Caco-2 (cell line): ENCODE results near the gene SLC5A11. TPM values are rescaled to one million over a fixed set of nuclear protein-coding genes. Genes with fewer than 3 reads are reported as not detected.

ENCODE experiments used
- BruUV-seq: library from RNA; stranded (reverse); fragments of 400-500 nt; replicated peaks from 2 replicates; lab custom pipeline; 2021; lab: Mats Ljungman, UMichigan
- CTCF ChIA-PET: fragments of 300-600 bp; sonication (Branson Sonifier 250); formaldehyde crosslinking; loops from one replicate; lab custom pipeline; 2022; ENCODE audit warnings: antibody characterized with exemption; lab: Charles Lee
- POLR2A ChIA-PET: fragments of 300-600 bp; sonication (Branson Sonifier 250); formaldehyde crosslinking; loops from one replicate; lab custom pipeline; 2022; ENCODE audit warnings: antibody characterized with exemption; lab: Charles Lee
- DNase-seq, 2 experiments: peaks; one replicate each; pipeline versions ENCODE4 v3.0.0 to v3.0.0-alpha.2; 2020 to 2022
- H3K27me3 ChIP-seq: replicated peaks from 2 replicates; pipeline ENCODE4 v1.6.0; 2011; ENCODE audit warnings: low read length; ENCODE audit not compliant: control insufficient read depth, insufficient read depth
- H3K36me3 ChIP-seq: 2 replicates; pipeline ENCODE4 v1.5.1; 2011; ENCODE audit warnings: low read length; ENCODE audit not compliant: control insufficient read depth, insufficient read depth
- H3K4me1 ChIP-seq: fragments of 250-450 bp; sonication (Bioruptor Pico); 2 replicates; pipeline ENCODE4 v1.5.1; 2020; ENCODE audit warnings: mild to moderate bottlenecking
- H3K4me3 ChIP-seq: 2 replicates; pipeline ENCODE4 v1.5.1; 2011; ENCODE audit warnings: low read depth, mild to moderate bottlenecking, control low read depth, low read length
- H3K9me3 ChIP-seq: fragments of 250-450 bp; sonication (Bioruptor Pico); 2 replicates; pipeline ENCODE4 v1.5.1; 2020; ENCODE audit warnings: mild to moderate bottlenecking, moderate library complexity
- H3K27ac Mint-ChIP-seq: one replicate; pipeline ENCODE4 v1.8.0; 2022; ENCODE audit warnings: mixed read lengths; ENCODE audit not compliant: unreplicated experiment
- H3K27me3 Mint-ChIP-seq: one replicate; pipeline ENCODE4 v1.8.0; 2022; ENCODE audit warnings: mixed read lengths; ENCODE audit not compliant: insufficient read depth, unreplicated experiment
- H3K36me3 Mint-ChIP-seq: one replicate; pipeline ENCODE4 v1.8.0; 2022; ENCODE audit warnings: mild to moderate bottlenecking, mixed read lengths; ENCODE audit not compliant: insufficient read depth, unreplicated experiment
- H3K4me1 Mint-ChIP-seq: one replicate; pipeline ENCODE4 v1.8.0; 2022; ENCODE audit warnings: low read depth, mixed read lengths; ENCODE audit not compliant: unreplicated experiment
- H3K4me3 Mint-ChIP-seq: one replicate; pipeline ENCODE4 v1.8.0; 2022; ENCODE audit warnings: mild to moderate bottlenecking, moderate library complexity, mixed read lengths; ENCODE audit not compliant: unreplicated experiment
- H3K9me3 Mint-ChIP-seq: one replicate; pipeline ENCODE4 v1.8.0; 2022; ENCODE audit warnings: mixed read lengths; ENCODE audit not compliant: unreplicated experiment
- CTCF ChIP-seq, 2 experiments: fragments of 200-600 bp in 1 of 2; IDR thresholded peaks; 1 replicate in 1 of 2; 2 replicates in 1 of 2; pipeline versions ENCODE4 v1.5.1 to v1.8.0; 2011 to 2022; ENCODE audit warnings: antibody characterized with exemption in 1 of 2, control low read depth in 1 of 2, inconsistent platforms in 1 of 2, low read depth in 1 of 2, low read length in 1 of 2, mild to moderate bottlenecking in 1 of 2, moderate library complexity in 1 of 2; ENCODE audit not compliant: insufficient read depth in 1 of 2, severe bottlenecking in 1 of 2, unreplicated experiment in 1 of 2
- intact Hi-C: fragments of 100-400 bp; cut with micrococcal nuclease; formaldehyde crosslinking; loops from one replicate; pipeline ENCODE4 v1.10.0; 2022; ENCODE audit not compliant: unreplicated experiment
- total RNA-seq: library from RNA; stranded (reverse); gene quantifications from 2 replicates; pipeline ENCODE4 v1.2.3, GENCODE V29; 2022

The SLC5A11 gene
- total RNA-seq, 1 experiment from 2014 or later = 0.95 TPM

- Mint-ChIP-seq H3K9me3 (no peaks in the 10 kb centered on the region), H3K27me3 (peaks cover 2% of the 10 kb centered on the region), H3K4me1 (no peaks in the 10 kb centered on the region), H3K27ac (no peak overlapping the region), H3K4me3 (no peak overlapping the region), H3K36me3 (no peaks in the 10 kb centered on the region)
- intact Hi-C loops = no loop called here
- H3K4me1 ChIP-seq = no peaks in the 10 kb centered on the region
- no TSS peak for BruUV-seq
- no peak overlapping the region for H3K4me3 ChIP-seq
- ChIA-PET CTCF (no interaction called here), POLR2A (no interaction called here)
- H3K9me3 ChIP-seq = no peaks in the 10 kb centered on the region
- no peak for TF ChIP-seq CTCF (IDR thresholded peaks at IDR 0.05; ENCODE audit: insufficient read depth in 1 of 2, low read depth in 1 of 2, low read length in 1 of 2, severe bottlenecking in 1 of 2, unreplicated experiment in 1 of 2)
- no peaks in the 10 kb centered on the region for H3K27me3 ChIP-seq
- no peak for DNase-seq
- no peaks in the 10 kb centered on the region for H3K36me3 ChIP-seq
Measured at GRCh38 chr16:24900230-24900629, 54.5 kb downstream of the SLC5A11 start.

DNA sequence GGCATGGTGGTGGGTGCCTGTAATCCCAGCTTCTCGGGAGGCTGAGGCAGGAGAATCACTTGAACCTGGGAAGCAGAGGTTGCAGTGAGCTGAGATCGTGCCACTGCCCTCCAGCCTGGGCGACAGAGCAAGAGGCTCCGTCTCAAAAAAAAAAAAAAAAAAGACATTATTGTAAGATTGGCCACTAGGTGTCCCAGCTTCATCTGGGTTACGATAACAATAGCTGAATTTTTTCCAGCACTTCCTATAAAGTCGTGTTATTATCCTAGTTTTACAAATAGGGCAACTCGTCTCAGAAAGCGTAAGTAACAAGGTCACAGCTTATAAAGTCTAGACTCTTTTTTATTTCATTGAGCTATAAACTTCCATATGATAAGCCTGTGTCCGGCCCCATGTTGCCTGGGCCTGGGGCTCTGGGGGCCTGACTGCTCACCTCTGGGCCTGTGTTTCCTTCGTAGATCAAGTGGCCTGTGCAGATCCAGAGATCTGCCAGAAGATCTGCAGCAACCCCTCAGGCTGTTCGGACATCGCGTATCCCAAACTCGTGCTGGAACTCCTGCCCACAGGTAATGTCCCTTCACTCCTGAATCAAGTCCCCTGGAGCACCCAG is 60.5 kb downstream of the SLC5A11 start:
- intact Hi-C loops = no loop called here
- no TSS peak for BruUV-seq
- Mint-ChIP-seq H3K27ac (no peak overlapping the region), H3K36me3 (no peaks in the 10 kb centered on the region), H3K4me3 (no peak overlapping the region), H3K27me3 (no peaks in the 10 kb centered on the region), H3K9me3 (no peaks in the 10 kb centered on the region), H3K4me1 (no peaks in the 10 kb centered on the region)
- no peak overlapping the region for H3K4me3 ChIP-seq
- no peaks in the 10 kb centered on the region for H3K4me1 ChIP-seq
- no peaks in the 10 kb centered on the region for H3K9me3 ChIP-seq
- DNase-seq = no peak
- POLR2A ChIA-PET = no interaction called here
- H3K27me3 ChIP-seq = no peaks in the 10 kb centered on the region
- CTCF ChIA-PET = interaction anchor here (0.6 to 1.3 kb wide), 9 partner anchors 9 to 326 kb away, joined by 3 to 8 read pairs (median 3); no protein-coding TSS in a partner anchor
- no peaks in the 10 kb centered on the region for H3K36me3 ChIP-seq
- peak; percentile 21 to 31 for TF ChIP-seq CTCF (IDR thresholded peaks at IDR 0.05; ENCODE audit: insufficient read depth in 1 of 2, low read depth in 1 of 2, low read length in 1 of 2, severe bottlenecking in 1 of 2, unreplicated experiment in 1 of 2)

DNA sequence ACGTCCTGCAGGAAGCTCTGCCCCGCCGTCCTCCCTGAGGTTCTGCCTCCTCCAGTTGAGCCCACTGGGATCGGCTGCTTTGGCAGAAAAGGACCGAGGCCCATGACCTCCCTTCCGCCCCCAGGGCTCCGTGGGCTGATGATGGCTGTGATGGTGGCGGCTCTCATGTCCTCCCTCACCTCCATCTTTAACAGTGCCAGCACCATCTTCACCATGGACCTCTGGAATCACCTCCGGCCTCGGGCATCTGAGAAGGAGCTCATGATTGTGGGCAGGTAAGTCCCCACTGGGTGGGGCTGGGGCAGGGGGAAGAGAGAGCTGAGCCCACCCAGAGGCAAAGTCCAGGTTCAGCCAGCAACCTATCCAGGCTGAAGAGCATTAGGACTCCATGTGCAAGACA is 61.1 kb downstream of the SLC5A11 start:
- no peaks in the 10 kb centered on the region for H3K9me3 ChIP-seq
- no peaks in the 10 kb centered on the region for H3K27me3 Mint-ChIP-seq
- no peak overlapping the region for H3K4me3 ChIP-seq
- no peak overlapping the region for H3K27ac Mint-ChIP-seq
- no peaks in the 10 kb centered on the region for H3K4me1 ChIP-seq
- no peaks in the 10 kb centered on the region for H3K4me1 Mint-ChIP-seq
- ChIA-PET POLR2A (no interaction called here), CTCF (interaction anchor here (0.6 to 1.4 kb wide), 5 partner anchors 13 to 322 kb away, joined by 3 to 8 read pairs (median 4); no protein-coding TSS in a partner anchor)
- H3K36me3 ChIP-seq = no peaks in the 10 kb centered on the region
- no peak for DNase-seq
- H3K36me3 Mint-ChIP-seq = no peaks in the 10 kb centered on the region
- no TSS peak for BruUV-seq
- no peaks in the 10 kb centered on the region for H3K27me3 ChIP-seq
- H3K4me3 Mint-ChIP-seq = no peak overlapping the region
- intact Hi-C loops = no loop called here
- no peak for TF ChIP-seq CTCF (IDR thresholded peaks at IDR 0.05; ENCODE audit: insufficient read depth in 1 of 2, low read depth in 1 of 2, low read length in 1 of 2, severe bottlenecking in 1 of 2, unreplicated experiment in 1 of 2)
- no peaks in the 10 kb centered on the region for H3K9me3 Mint-ChIP-seq
